GM21786 (cell line): ENCODE results near the gene LRRC45.
"Not testable (repeated sequence)": the region's sequence is repeated elsewhere in the genome, so short reads cannot be mapped to it uniquely, and the experiment has no call there.

Source experiments
- ATAC-seq: cut with Tn5 transposase; IDR thresholded peaks from one replicate; pipeline ENCODE4 v1.9.1; 2021; ENCODE audit not compliant: unreplicated experiment

Gene LRRC45

GRCh38 chr17:82022981-82023446, at the start of gene LRRC45:
Gene LRRC45 (plus strand): TSS chr17:82023305. CDS start chr17:82023644, 339 bp downstream.
- ATAC-seq, result peak; percentile 86

- ATAC-seq, result no peak
Observed at GRCh38 chr17:81973432-81973831, 49.7 kb upstream of the LRRC45 start.

- no peak for ATAC-seq
Observed at GRCh38 chr17:81976332-81977210, 46.5 kb upstream of the LRRC45 start.

- peak; percentile 79 for ATAC-seq
Observed at GRCh38 chr17:81977211-81977808, 45.8 kb upstream of the LRRC45 start, which contains the start of gene ASPSCR1. Gene ASPSCR1 (plus strand): TSS chr17:81977629. CDS start chr17:81977647, 18 bp downstream.

GRCh38 chr17:81978524-81979298, 44.4 kb upstream of the LRRC45 start:
- ATAC-seq, result no peak

- no peak for ATAC-seq
Observed at GRCh38 chr17:81980122-81980521, 43.0 kb upstream of the LRRC45 start.

- ATAC-seq, result no peak
Observed at GRCh38 chr17:81980707-81981343, 42.3 kb upstream of the LRRC45 start.

- not testable (repeated sequence) for ATAC-seq
Observed at GRCh38 chr17:81981511-81981910, 41.6 kb upstream of the LRRC45 start.

- ATAC-seq, result no peak
Observed at GRCh38 chr17:81983011-81983638, 40.0 kb upstream of the LRRC45 start.

- ATAC-seq, result no peak
Observed at GRCh38 chr17:81983639-81984373, 39.3 kb upstream of the LRRC45 start.

GRCh38 chr17:81984773-81985410, 38.2 kb upstream of the LRRC45 start:
- no peak for ATAC-seq

- ATAC-seq, result no peak
Observed at GRCh38 chr17:81986606-81987005, 36.5 kb upstream of the LRRC45 start.

- no peak for ATAC-seq
Observed at GRCh38 chr17:81987161-81987770, 35.8 kb upstream of the LRRC45 start.

- no peak for ATAC-seq
Observed at GRCh38 chr17:81990836-81991683, 32.0 kb upstream of the LRRC45 start.

GRCh38 chr17:81991684-81992305, 31.3 kb upstream of the LRRC45 start:
- ATAC-seq, result no peak

GRCh38 chr17:81992306-81993102, 30.6 kb upstream of the LRRC45 start:
- no peak for ATAC-seq
